ENCODE data around the gene ZNF318.

ZNF318 gene

DNA sequence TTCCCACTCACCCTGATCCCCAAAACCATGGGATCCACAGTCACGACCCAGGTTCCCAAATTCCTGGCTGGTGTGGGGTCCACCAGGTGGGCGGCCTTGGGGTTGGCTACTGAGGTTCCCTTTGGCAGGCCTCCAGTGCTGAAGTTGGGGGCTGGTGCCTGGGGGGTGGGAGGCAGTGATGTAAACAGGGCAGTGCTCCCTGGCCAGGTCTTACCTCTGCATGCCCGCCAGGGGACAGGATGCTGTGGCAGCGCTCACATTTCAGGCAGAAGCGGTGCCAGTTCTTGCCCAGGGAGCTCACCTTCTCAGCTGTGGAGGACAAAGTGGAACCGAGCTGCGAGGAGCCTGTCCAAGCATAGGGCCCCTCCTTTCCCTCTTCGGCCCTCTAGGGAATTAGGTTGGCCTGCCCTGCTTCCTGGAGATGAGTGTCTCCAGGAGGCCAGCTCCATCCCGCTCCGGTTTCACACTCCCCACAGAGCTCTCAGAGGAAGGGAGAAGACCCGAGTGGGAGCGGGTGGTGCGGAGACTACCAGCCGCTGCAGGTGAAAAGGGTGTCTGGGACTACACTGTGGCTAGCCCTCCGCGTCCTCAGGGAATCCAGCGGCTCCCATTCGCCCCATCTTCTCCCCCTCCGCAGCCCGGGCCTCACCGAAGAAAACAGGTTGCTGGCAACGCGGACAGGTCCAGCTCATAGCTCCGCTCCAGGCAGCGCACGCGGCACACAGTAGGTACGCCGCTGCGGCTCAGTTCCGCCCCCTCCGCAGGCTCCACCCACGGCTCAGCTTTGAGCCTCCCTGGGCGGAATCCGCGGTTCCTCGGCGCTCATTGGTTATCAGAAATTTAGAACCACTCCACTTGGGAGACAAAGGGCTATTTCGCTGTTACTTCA is 61.1 kb downstream of the ZNF318 start, which contains the start of gene CRIP3:
CRIP3 (minus strand) TSS at position 726 of the 889 bp plus-strand sequence; CDS start at position 692, 34 bp downstream.
- ChIA-PET POLR2A (interaction anchor here (1.0 to 1.5 kb wide), 5 partner anchors 10 to 61 kb away, joined by 3 to 4 read pairs (median 3); partner anchors contain the start of gene ZNF318), CTCF (interaction anchor here (0.7 to 1.1 kb wide), 2 partner anchors 9 to 19 kb away, joined by 3 to 6 read pairs; no protein-coding TSS in a partner anchor)
- TF ChIP-seq FOXM1 (IDR thresholded peaks at IDR 0.05; ENCODE audit: borderline replicate concordance), result no peak
- TF ChIP-seq NFRKB (IDR thresholded peaks at IDR 0.05), result no peak
- no peak for TF ChIP-seq HDGF (IDR thresholded peaks at IDR 0.05; ENCODE audit: borderline replicate concordance)
- no peak for TF ChIP-seq L3MBTL2 (conservative IDR thresholded peaks at IDR 0.05)
- TF ChIP-seq LEF1 (IDR thresholded peaks at IDR 0.05; ENCODE audit: borderline replicate concordance), result no peak
- no peak for TF ChIP-seq FOXK2 (IDR thresholded peaks at IDR 0.05)
- no peak for TF ChIP-seq SP1 (IDR thresholded peaks at IDR 0.05)
- no peak for TF ChIP-seq ELF4 (IDR thresholded peaks at IDR 0.05)
- DNase-seq (ENCODE audit: extremely low spot score), result no peak

DNA sequence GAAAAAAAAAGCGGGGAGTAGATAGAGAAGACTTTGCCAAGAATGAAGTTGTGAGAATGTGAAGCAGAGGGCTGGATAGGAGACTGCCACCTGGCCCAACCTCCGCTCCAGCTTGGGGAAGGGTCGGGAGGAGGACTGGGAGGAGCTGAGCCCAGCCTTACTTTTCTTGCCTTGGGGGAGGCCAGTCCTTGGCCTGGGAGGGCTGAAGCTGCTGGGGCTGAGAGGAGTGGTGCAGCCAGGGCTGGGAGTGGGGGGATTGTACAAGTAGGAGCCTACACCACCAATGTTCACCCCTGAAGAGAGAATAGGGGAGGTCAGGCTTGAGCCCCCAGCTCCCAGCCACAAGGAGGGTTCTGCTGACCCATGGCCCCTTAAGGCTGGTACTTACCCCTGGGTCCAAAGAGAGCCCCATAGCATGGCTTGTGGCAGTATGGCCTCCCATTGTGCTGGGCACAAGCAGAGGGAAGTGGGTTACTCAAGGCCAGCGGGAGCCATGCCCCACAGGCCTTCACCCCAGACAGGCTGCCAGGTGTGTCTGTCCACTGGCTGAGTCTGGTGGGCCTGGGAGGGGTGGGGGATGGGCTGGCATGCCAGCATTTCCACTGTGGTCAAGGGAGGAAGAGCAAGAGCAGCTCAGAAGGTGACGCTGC is 61.9 kb downstream of the ZNF318 start:
- no peak for TF ChIP-seq FOXA1 (IDR thresholded peaks at IDR 0.05)
- TF ChIP-seq FOXK2 (IDR thresholded peaks at IDR 0.05), result no peak
- no peak for TF ChIP-seq FOXM1 (IDR thresholded peaks at IDR 0.05; ENCODE audit: borderline replicate concordance)
- no peak for TF ChIP-seq ARNT (IDR thresholded peaks at IDR 0.05)
- no peak for TF ChIP-seq BHLHE40 (IDR thresholded peaks at IDR 0.05; ENCODE audit: borderline replicate concordance)
- no peak for TF ChIP-seq L3MBTL2 (conservative IDR thresholded peaks at IDR 0.05)
- no peak for TF ChIP-seq CTBP1 (IDR thresholded peaks at IDR 0.05; ENCODE audit: borderline replicate concordance)
- no peak for TF ChIP-seq SUZ12 (IDR thresholded peaks at IDR 0.05)
- TF ChIP-seq SP1 (IDR thresholded peaks at IDR 0.05), result no peak
- TF ChIP-seq, protein P1, sequence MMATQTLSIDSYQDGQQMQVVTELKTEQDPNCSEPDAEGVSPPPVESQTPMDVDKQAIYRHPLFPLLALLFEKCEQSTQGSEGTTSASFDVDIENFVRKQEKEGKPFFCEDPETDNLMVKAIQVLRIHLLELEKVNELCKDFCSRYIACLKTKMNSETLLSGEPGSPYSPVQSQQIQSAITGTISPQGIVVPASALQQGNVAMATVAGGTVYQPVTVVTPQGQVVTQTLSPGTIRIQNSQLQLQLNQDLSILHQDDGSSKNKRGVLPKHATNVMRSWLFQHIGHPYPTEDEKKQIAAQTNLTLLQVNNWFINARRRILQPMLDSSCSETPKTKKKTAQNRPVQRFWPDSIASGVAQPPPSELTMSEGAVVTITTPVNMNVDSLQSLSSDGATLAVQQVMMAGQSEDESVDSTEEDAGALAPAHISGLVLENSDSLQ (IDR thresholded peaks at IDR 0.05), result no peak
- TF ChIP-seq LEF1 (IDR thresholded peaks at IDR 0.05; ENCODE audit: borderline replicate concordance), result no peak
- TF ChIP-seq ZNF384 (IDR thresholded peaks at IDR 0.05), result no peak
- no peak for TF ChIP-seq NFRKB (IDR thresholded peaks at IDR 0.05)
- TF ChIP-seq TARDBP (IDR thresholded peaks at IDR 0.05), result no peak
- TF ChIP-seq HDGF (IDR thresholded peaks at IDR 0.05; ENCODE audit: borderline replicate concordance), result no peak
- TF ChIP-seq ELF4 (IDR thresholded peaks at IDR 0.05), result no peak
- CTCF ChIA-PET, result no interaction called here
- POLR2A ChIA-PET, result interaction anchor here (1.0 to 1.5 kb wide), 2 partner anchors 11 to 14 kb away, joined by 3 to 4 read pairs; no protein-coding TSS in a partner anchor
- DNase-seq (ENCODE audit: extremely low spot score), result no peak

- ChIA-PET POLR2A (no interaction called here), CTCF (interaction anchor here (0.6 kb wide), 1 partner anchor 17 kb away, joined by 4 read pairs; no protein-coding TSS in a partner anchor)
- TF ChIP-seq L3MBTL2 (conservative IDR thresholded peaks at IDR 0.05) (no peak), BHLHE40 (IDR thresholded peaks at IDR 0.05; ENCODE audit: borderline replicate concordance) (no peak), FOXM1 (IDR thresholded peaks at IDR 0.05; ENCODE audit: borderline replicate concordance) (no peak), HDGF (IDR thresholded peaks at IDR 0.05; ENCODE audit: borderline replicate concordance) (no peak), ELF4 (IDR thresholded peaks at IDR 0.05) (no peak), SP1 (IDR thresholded peaks at IDR 0.05) (no peak), NFRKB (IDR thresholded peaks at IDR 0.05) (no peak), FOXK2 (IDR thresholded peaks at IDR 0.05) (no peak), LEF1 (IDR thresholded peaks at IDR 0.05; ENCODE audit: borderline replicate concordance) (no peak), TARDBP (IDR thresholded peaks at IDR 0.05) (no peak), ZNF384 (IDR thresholded peaks at IDR 0.05) (no peak), ARNT (IDR thresholded peaks at IDR 0.05) (no peak), SUZ12 (IDR thresholded peaks at IDR 0.05) (no peak), FOXA1 (IDR thresholded peaks at IDR 0.05) (no peak), CTBP1 (IDR thresholded peaks at IDR 0.05; ENCODE audit: borderline replicate concordance) (no peak)
- TF ChIP-seq, protein P1 (IDR thresholded peaks at IDR 0.05), result no peak
- no peak for DNase-seq (ENCODE audit: extremely low spot score)
These were observed 63.4 kb downstream of the ZNF318 start for GRCh38 chr6:43306086-43306485.

GRCh38 chr6:43304882-43305281 is 64.6 kb downstream of the ZNF318 start:
- ChIA-PET CTCF (no interaction called here), POLR2A (no interaction called here)
- DNase-seq (ENCODE audit: extremely low spot score), result no peak
- TF ChIP-seq L3MBTL2 (conservative IDR thresholded peaks at IDR 0.05) (no peak), FOXK2 (IDR thresholded peaks at IDR 0.05) (no peak), TARDBP (IDR thresholded peaks at IDR 0.05) (no peak), BHLHE40 (IDR thresholded peaks at IDR 0.05; ENCODE audit: borderline replicate concordance) (no peak), SP1 (IDR thresholded peaks at IDR 0.05) (no peak), FOXM1 (IDR thresholded peaks at IDR 0.05; ENCODE audit: borderline replicate concordance) (no peak), ELF4 (IDR thresholded peaks at IDR 0.05) (no peak), FOXA1 (IDR thresholded peaks at IDR 0.05) (no peak), LEF1 (IDR thresholded peaks at IDR 0.05; ENCODE audit: borderline replicate concordance) (no peak), ARNT (IDR thresholded peaks at IDR 0.05) (no peak), HDGF (IDR thresholded peaks at IDR 0.05; ENCODE audit: borderline replicate concordance) (no peak), ZNF384 (IDR thresholded peaks at IDR 0.05) (no peak)
- TF ChIP-seq, protein P1 (IDR thresholded peaks at IDR 0.05), result no peak

DNA sequence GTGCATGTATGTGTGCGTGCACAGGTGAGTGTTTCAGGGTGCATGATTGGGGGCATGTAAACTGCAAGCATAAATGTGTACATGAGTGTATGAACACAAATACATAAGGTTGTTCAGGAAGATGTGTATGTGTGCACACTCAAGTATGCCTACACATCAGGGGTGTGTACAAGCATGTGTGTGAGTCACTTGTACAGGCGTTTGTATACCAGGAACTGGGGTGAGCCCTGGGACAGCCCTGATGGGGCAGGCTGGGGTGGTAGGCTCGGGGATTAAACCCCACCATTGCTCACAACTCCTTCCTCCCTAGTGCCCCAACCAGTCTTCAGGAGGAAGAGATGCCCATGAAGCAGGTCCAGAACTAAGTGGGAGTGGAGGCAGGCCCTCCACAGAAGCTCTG is 65.1 kb downstream of the ZNF318 start:
- CTCF ChIA-PET, result no interaction called here
- POLR2A ChIA-PET, result no interaction called here
- DNase-seq (ENCODE audit: extremely low spot score), result no peak
- TF ChIP-seq SUZ12 (IDR thresholded peaks at IDR 0.05) (no peak), FOXK2 (IDR thresholded peaks at IDR 0.05) (no peak)

All from HEK293T (cell line).